Skin of body (tissue), 2 donors: Measurements from ENCODE around the gene EFTUD2. TPM values are rescaled to one million over a fixed set of nuclear protein-coding genes. Genes with fewer than 3 reads are reported as not detected.
A peak's percentile ranks its signal among the peaks of the same experiment; 100 is the strongest.
"Not testable (repeated sequence)": the region's sequence is repeated elsewhere in the genome, so short reads cannot be mapped to it uniquely, and the experiment has no call there.

Experiments
- DNase-seq: peaks from one replicate; lab custom pipeline; 2025; lab: John Stamatoyannopoulos, UW
- total RNA-seq: library from RNA; depleted of rRNA; stranded (reverse); fragments of >200 nt; gene quantifications from one replicate; pipeline ENCODE4 v1.2.3, GENCODE V29; 2014

Gene EFTUD2
- 68.9 TPM for total RNA-seq

DNA sequence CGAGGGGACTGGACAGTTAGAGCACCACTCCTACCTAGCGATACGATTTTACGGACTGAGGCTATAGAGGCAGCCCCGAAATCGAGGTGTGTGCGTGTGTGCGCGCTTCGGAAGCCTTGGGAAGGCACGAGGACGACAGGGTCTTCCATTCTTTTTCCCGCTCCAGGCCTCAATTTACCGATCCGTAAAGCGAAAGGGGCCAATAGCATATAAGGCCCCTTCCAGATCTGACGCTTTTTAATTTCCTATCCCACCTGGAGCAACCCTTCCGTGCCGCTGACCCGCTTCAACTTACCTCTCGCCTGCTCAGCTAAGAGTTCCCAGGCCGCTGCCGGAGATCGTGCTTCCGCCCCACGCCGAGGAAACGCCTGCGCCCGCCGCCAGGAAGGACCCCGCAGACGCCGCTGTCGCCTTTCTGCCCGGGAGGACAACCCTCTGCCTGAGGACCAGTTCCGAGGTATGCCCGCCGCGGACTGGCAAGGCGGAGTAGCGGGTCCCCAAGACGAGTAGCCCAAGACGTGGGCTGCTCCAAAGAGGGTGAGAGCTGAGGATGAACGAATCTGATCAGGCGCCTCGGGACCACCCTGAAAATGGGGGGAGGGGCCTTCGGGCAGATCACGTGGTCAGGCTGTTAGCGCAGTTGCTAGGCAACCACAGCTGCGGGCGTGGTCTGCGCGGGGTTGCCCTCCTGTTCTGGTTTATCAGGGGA is at the start of gene EFTUD2:
EFTUD2 (minus strand) TSS at position 372 of the 709 bp plus-strand sequence. CDS start 4,924 bp downstream, outside the sequence.
- peak; percentile 98 for DNase-seq

DNA sequence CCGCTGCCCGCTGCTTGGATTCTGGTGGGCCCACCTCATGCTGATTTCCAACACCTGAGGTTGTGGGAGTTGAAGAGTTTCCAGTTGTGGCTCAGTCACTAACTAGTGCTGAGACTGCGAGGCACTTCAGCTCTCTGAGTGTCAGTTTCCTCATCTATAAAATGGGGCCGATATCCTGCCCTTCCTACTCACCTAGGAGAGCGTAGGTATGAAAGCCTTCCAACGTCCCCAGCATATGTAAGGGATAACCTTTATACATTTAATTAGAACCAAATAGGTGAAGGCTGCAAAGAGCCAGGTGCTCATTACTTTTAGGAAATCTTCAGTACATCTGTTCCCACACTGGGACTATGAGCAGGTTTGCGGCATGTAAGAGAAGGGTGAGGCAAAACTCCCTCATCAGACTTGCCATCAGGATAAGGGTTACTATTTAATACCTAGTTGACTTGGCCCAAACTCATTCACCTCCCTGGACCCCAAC is 49.1 kb upstream of the EFTUD2 start:
- no peak for DNase-seq

DNA sequence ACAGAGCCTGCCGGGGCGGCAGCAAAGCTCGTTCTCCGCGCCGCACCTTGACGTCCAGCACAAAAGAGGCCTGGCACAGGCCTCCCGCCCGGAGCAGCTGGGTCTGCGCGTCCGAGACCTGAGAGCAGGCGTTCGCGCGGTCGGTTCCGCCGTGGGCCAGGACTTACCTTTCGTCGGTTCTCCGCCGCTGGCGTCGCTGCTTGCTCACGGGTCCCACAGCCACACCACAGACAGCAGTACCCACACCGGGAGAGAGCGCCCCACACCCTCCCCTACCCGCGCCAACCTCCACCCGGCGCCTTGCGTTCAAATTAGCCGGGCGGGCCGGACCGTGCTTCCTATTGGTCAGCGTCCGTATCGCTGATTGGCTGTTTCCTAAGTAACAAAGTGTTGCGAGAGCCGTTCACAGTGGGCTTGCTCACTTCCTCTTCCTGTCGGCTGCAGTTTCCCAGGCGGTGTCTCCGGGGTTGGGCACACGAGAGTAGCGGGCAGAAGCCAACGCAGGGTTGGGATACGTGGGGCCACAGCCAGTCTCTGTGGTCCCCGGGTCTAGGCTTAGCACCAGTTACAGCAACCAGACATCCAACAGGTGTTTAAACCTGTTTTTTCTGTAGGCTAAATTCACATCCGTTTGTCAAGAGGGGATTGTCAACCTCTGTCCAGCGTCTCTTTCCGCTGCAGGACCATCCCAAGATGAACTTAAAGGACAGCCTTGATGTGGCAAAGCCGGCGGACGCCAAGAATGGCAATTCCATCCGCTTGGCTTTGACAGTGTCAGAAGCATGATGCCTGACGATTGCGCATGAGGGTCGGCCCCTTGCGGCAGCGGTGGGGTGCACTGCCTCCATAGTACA is 48.4 kb upstream of the EFTUD2 start, which contains the start of gene KIF18B:
KIF18B (minus strand) TSS at position 313 of the 854 bp plus-strand sequence. CDS start 11,429 bp downstream, outside the sequence.
- DNase-seq: peak; percentile 90

GRCh38 chr17:44945652-44946051 is 46.4 kb upstream of the EFTUD2 start:
- DNase-seq: not testable (repeated sequence)

DNA sequence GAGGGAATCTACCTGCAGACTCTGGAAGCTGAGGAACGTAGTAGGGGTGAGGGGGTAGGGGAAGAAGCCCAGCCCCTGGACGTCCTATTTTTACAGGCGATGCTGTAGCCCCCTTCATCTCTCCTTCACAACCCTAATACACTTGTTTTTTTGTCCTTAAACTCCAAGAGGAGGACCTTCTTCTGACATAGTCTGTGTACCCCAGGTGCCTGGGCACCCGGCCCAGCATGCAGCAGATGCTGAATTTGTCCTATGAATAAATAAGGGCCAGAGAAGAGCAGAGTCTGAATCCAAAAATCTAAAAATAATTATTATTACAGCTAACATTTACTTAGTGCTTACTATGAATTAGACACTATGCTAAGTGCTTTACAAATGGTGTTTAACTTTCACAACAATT is 43.2 kb upstream of the EFTUD2 start:
- no peak for DNase-seq

DNA sequence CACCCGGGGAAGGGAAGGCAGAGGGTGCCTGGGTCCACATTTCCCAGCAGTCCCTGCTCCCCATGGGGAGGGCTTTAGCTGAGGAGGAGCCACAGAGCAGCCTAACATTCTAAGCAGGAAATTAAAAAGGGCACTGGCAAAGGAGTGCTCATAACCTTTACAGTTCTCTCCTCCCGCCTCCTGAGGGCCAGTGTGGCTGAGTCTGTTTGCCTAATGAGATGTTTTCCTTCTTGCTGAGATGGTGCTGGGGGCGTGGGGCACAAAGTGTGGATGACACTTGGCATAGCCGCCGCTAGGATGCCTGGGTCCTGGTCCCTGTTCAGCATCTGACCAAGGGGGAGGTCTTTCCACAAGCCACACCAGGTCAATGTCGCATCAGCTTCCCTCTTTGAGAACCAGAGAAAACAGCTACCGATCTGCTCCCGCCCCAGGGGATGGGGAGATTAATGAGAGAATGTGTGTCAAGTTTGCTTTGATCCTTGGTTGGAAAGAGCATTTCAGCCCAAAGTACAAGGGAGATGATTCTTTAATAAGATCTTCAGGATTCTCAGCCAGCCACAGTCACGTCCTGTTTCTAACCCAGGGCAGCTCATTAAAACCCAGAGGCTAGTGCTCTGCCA is 42.6 kb upstream of the EFTUD2 start:
- no peak for DNase-seq

- no peak for DNase-seq
Observed at GRCh38 chr17:44940768-44941167, 41.5 kb upstream of the EFTUD2 start.

DNA sequence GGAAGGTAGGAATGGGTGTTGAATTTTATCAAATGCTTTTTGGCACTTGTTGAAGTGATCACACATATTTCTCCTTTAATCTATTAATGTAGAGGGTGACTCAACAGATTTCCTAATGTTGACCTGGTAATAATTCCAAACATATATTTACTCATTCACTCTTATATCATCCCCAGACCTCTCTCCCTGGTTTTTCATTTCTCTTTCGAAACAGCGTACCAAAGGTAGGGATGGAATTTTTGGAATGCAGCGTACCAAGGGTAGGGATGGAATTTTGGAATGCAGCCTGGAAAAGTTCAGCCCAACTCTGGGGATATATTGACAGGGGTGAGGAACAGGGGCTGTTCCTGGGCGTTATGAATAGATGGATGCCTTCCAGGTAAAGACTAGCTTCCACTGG is 41.1 kb upstream of the EFTUD2 start:
- no peak for DNase-seq

DNA sequence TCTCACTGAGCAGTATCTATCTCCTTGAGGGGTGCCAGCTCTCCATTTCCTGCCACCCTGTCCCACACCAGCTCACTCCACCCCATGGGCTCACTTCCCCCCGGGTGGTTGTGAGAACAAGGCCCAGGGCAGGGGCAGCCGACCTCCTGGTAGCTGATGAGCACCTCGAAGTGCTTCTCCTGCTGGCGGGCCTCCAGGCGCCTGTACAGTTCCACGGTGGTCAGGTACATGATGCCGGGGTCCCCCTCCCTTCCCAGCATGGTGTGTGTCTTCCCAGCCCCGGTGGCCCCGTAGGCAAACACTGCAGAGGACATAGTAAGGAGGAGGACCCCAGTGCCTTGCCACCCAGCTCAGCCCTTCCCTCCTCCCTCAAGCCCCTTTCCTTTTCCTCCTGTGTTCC is 35.9 kb upstream of the EFTUD2 start:
- DNase-seq: no peak

DNA sequence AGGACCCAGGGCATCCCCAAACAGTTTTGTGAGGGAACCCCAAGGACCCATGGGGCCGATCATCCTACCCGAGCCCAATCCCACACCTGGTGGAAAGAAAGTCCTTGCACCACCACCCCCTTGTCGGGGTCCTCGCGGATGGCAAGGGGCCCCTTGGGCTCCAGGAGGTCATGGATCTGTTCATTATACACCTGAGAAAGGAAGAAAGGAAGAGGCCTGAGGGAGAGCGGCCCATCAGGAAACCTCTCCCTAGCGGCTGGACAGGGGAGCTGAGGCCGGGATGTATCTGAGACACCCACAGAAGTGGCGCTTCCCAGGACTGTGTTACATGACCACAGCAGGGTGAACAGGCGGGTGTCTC is 35.5 kb upstream of the EFTUD2 start:
- no peak for DNase-seq

GRCh38 chr17:44933824-44934744 is 34.8 kb upstream of the EFTUD2 start:
- DNase-seq: no peak

GRCh38 chr17:44932787-44933097 is 33.5 kb upstream of the EFTUD2 start:
- no peak for DNase-seq

DNA sequence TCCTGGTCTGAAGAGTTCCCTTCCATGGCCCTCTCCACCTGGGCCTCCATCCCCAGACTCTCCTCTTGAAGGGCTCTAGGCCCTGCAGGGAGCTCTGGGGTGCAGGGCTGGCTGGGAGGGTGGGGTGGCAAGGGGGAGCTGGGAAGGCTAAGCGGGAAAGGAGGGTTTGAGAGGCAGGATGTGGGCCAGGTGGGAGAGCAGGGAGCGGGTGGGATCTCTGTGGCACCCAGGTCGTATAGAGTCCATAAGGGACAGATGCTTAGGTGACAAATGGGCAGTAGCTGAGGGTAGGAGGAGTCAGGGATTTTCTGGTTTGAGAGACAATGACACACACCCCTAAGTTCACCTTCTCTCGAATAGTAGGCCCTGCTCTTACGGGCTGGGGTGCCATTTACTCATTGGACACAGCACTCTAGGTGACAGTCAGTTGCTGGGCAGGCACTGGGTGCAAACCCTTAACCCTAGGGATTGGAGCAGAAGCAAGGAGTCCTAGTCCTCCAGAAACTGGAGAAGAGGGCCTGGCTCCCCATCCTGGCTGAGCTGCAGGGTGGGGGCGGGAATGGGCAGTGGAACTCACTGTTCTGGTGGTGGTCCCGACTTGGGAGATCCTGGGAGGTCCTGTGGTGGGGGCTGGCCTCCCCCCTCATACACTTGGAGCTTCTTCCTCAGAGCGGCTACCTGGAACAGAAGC is 33.0 kb upstream of the EFTUD2 start:
- DNase-seq: no peak

GRCh38 chr17:44931376-44931775 is 32.1 kb upstream of the EFTUD2 start:
- no peak for DNase-seq

DNA sequence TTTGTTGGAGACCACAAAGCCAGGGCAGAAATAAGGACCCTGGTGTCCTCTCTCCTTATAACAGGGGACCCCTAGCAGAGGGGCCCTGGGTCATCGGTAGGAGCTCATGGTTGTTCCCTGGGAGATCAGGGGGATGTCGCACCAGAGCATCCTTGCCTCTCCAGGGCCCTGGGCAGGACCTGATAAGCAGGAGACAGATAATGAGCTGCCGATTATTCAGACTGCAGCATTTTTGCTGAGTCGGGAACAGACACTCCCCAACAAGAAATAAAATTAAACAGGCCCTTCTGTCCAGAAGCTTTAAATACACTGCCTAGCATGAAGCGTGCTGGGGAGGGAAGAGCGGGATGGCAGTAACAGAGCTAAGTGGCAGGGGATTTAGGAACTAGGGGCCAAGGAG is 31.4 kb upstream of the EFTUD2 start:
- no peak for DNase-seq

GRCh38 chr17:44928950-44929720 is 29.9 kb upstream of the EFTUD2 start:
- no peak for DNase-seq

DNA sequence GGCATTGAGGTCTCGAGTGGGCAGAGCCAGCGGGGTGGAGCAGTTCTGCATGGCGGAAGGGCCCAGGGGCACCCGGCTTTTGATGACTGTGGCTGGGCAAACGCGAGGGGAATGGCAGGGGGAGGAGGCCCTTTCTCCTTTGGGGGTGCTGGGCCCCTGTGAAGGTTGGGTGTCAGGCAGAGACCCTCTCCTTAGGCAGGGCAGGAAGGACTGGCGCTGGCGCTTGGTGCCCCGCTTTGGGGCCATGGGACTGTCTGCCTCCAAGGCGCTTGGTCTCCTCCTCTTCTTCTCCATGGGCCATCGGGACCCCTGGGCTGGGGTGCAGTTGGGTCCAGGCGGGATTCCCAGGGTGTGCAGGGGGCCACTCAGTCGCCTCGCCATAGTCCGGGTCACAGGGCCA is 28.9 kb upstream of the EFTUD2 start:
- DNase-seq: no peak

GRCh38 chr17:44927696-44928095 is 28.5 kb upstream of the EFTUD2 start:
- DNase-seq: no peak

DNA sequence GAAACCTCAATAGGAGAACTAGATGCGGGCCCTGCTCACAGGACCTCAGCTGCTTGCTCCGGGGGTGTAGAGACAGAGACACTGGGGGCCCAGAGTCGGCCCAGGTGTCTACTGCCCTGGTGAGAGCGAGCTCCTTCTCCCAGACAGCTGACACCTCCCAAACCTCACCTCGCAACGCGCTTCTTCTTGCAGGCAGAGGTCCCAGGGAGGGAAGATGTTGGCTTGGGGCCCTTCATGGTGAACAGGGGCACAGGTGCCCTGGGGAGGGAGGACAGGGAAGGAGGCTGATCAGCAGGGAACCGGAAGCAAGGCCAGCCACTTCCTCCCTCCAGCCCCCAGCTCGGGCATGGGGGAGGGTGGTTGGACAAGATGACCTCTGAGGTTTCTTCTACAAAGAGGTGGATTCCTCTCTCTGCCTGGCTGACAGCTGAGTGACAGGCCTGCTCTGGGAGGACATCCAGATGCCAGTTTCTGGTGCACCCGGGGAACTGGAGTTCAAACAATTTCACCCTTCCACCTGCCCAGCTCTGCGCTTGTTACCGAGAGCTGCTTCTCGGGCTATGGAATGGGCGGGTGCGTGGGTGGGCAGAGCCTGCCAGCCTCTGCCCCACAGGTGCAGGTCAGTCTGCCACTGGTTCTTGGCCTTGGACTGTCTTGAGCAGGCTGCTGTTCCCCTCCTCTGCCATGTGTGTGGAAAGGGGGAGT is 27.7 kb upstream of the EFTUD2 start:
- DNase-seq: no peak
